Psoas muscle (tissue), 8 donors: ENCODE measurements around the gene NARF. TPM values are rescaled to one million over a fixed set of nuclear protein-coding genes. Genes with fewer than 3 reads are reported as not detected.

Experiments used
- ATAC-seq, 4 donors: fragments of 200-7000 bp; cut with Tn5 transposase; one replicate each; pipeline ENCODE4 v1.9.1; 2020; ENCODE audit warnings: moderate library complexity in 3 of 4, mild to moderate bottlenecking in 2 of 4
- DNase-seq, 2 donors: peaks; one replicate each; pipeline ENCODE4 v3.0.0-alpha.2; 2020
- H3K27ac ChIP-seq: fragments of 200-600 bp; one replicate; pipeline ENCODE4 v1.8.0; 2022
- H3K27me3 ChIP-seq, 3 donors: fragments of 200-600 bp in 1 of 3; one replicate each; pipeline versions ENCODE4 v1.6.1 to v1.8.0; 2013 to 2022; ENCODE audit warnings: low read length in 2 of 3, mild to moderate bottlenecking in 2 of 3, moderate library complexity in 1 of 3; ENCODE audit not compliant: insufficient read depth in 3 of 3
- H3K36me3 ChIP-seq, 2 donors: fragments of 200-600 bp in 1 of 2; one replicate each; pipeline versions ENCODE4 v1.6.1 to v1.8.0; 2013 to 2022; ENCODE audit warnings: low read depth in 1 of 2, mild to moderate bottlenecking in 1 of 2, moderate library complexity in 1 of 2; ENCODE audit not compliant: insufficient read depth in 1 of 2
- H3K4me1 ChIP-seq: fragments of 200-600 bp; one replicate; pipeline ENCODE4 v1.8.0; 2022
- H3K4me3 ChIP-seq: fragments of 200-600 bp; one replicate; pipeline ENCODE4 v1.8.0; 2022; ENCODE audit warnings: mild to moderate bottlenecking
- H3K9me3 ChIP-seq: fragments of 200-600 bp; one replicate; pipeline ENCODE4 v1.8.0; 2022
- WGBS, 3 donors: extraction: QIAGEN DNeasy Blood & Tissue Kit; methylation state at CpG; one replicate each; pipeline versions ENCODE4 v1.1.6 to v1.1.7; 2013; 5-methylcytosine and 5-hydroxymethylcytosine counted together
- intact Hi-C, 2 donors: fragments of 100-400 bp; cut with DNase I; formaldehyde crosslinking; loops; one replicate each; pipeline versions ENCODE4 v1.11.0 to v1.14.2; 2022
- polyA plus RNA-seq, 3 donors: library from polyadenylated mRNA; stranded (reverse); fragments of 200-250 nt; gene quantifications; one replicate each; pipeline ENCODE4 v1.2.3, GENCODE V29; 2013
- total RNA-seq, 4 donors: library from RNA; stranded (reverse); fragmentation: NEBNext Ultra II Directional in 2 of 4; extraction: Animal tissue kit (Norgen Biotek cat#: 25700) in 2 of 4; gene quantifications; one replicate each; pipeline versions ENCODE4 v1.2.1 to v1.2.4, GENCODE V29; 2021 to 2023
- TF ChIP-seq, protein P1 (sequence below): fragments of 200-600 bp; IDR thresholded peaks from one replicate; pipeline ENCODE4 v1.8.0; 2022; ENCODE audit warnings: antibody characterized with exemption
- donor health status: healthy with polysubstance abuse.
- donor health status: DM: no; HTN: no; CAD: no; lungs with moderate emphysema.
- donor health status: Bipolar disorder and iron deficiency.
- donor health status: healthy.
- donor health status: DM: yes; HTN: yes; CAD: no.
- donor health status: DM: no; HTN: no; CAD: no.
- donor health status: DM: no; HTN: no; CAD: no.
- donor health status: DM: yes; HTN: yes; CAD: no.

The NARF gene
- total and polyA plus RNA-seq, 7 donors, result 32.8 to 129 (median 43.1) TPM

GRCh38 chr17:82497483-82498405 lies 39.2 kb downstream of the NARF start:
- WGBS, 3 donors, result 8 to 9% (median 9%) methylated on average over 57 to 66 of the region's 66 CpGs
- H3K4me1 ChIP-seq, result peaks cover 5% of the 10 kb centered on the region
- H3K9me3 ChIP-seq, result no peaks in the 10 kb centered on the region
- TF ChIP-seq, protein P1, sequence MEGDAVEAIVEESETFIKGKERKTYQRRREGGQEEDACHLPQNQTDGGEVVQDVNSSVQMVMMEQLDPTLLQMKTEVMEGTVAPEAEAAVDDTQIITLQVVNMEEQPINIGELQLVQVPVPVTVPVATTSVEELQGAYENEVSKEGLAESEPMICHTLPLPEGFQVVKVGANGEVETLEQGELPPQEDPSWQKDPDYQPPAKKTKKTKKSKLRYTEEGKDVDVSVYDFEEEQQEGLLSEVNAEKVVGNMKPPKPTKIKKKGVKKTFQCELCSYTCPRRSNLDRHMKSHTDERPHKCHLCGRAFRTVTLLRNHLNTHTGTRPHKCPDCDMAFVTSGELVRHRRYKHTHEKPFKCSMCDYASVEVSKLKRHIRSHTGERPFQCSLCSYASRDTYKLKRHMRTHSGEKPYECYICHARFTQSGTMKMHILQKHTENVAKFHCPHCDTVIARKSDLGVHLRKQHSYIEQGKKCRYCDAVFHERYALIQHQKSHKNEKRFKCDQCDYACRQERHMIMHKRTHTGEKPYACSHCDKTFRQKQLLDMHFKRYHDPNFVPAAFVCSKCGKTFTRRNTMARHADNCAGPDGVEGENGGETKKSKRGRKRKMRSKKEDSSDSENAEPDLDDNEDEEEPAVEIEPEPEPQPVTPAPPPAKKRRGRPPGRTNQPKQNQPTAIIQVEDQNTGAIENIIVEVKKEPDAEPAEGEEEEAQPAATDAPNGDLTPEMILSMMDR, result no peak
- H3K27me3 ChIP-seq, result no peaks in the 10 kb centered on the region
- DNase-seq, result peak in 1 of 2 donors; percentile 77
- H3K4me3 ChIP-seq, result peak overlapping the region; percentile 82
- H3K36me3 ChIP-seq, result no peaks in the 10 kb centered on the region
- peak; percentile 48 to 73 (median 56) for ATAC-seq
- peak overlapping the region; percentile 82 for H3K27ac ChIP-seq
- intact Hi-C loops, result no loop called here

GRCh38 chr17:82502207-82502606 lies 43.7 kb downstream of the NARF start:
- no peak for DNase-seq
- intact Hi-C loops, result no loop called here
- Histone ChIP-seq H3K9me3 (no peaks in the 10 kb centered on the region), H3K27me3 (no peaks in the 10 kb centered on the region), H3K4me3 (no peak overlapping the region), H3K36me3 (no peaks in the 10 kb centered on the region), H3K4me1 (no peaks in the 10 kb centered on the region), H3K27ac (no peak overlapping the region)
- ATAC-seq, result no peak
- TF ChIP-seq, protein P1, result no peak
- 25 to 27% (median 25%) methylated on average over 8 of the region's 8 CpGs for WGBS, 3 donors

DNA sequence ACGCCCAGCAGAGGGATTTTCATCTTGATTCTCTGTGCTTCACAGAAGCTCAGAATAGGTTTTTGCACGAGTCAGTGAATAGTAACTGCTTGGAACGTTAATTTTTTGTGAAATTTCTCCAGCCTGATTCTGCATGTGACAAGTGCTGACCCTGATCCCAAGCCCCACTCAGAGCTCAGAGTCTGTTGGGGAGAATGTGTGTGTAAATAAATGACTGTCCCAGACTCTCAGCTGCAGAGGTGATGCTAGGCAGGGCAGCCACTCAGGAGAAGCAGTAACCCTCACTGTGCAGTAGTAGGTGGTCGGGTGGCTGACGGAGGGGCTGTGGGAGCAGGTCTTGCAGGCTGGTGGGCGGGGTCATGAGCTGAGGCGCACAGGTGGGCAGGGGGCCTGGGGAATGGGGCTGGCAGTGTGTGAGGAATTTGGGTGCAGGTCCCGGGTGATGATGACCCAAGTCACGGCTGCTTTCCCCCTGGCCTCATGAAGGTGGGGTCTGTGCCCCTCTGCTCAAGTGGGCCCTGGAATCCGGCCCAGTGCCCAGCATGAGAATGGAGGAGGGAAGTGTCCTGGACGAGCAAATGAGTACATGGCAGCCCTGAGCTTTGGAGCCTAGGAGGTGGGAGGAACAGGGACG lies 44.7 kb downstream of the NARF start:
- no peaks in the 10 kb centered on the region for H3K4me1 ChIP-seq
- no peak overlapping the region for H3K4me3 ChIP-seq
- TF ChIP-seq, protein P1, result no peak
- no peaks in the 10 kb centered on the region for H3K36me3 ChIP-seq
- no peaks in the 10 kb centered on the region for H3K9me3 ChIP-seq
- WGBS, 3 donors, result 78 to 80% (median 79%) methylated on average over 12 of the region's 12 CpGs
- H3K27me3 ChIP-seq, result no peaks in the 10 kb centered on the region
- intact Hi-C loops, result no loop called here
- ATAC-seq, result no peak
- no peak for DNase-seq
- no peak overlapping the region for H3K27ac ChIP-seq

DNA sequence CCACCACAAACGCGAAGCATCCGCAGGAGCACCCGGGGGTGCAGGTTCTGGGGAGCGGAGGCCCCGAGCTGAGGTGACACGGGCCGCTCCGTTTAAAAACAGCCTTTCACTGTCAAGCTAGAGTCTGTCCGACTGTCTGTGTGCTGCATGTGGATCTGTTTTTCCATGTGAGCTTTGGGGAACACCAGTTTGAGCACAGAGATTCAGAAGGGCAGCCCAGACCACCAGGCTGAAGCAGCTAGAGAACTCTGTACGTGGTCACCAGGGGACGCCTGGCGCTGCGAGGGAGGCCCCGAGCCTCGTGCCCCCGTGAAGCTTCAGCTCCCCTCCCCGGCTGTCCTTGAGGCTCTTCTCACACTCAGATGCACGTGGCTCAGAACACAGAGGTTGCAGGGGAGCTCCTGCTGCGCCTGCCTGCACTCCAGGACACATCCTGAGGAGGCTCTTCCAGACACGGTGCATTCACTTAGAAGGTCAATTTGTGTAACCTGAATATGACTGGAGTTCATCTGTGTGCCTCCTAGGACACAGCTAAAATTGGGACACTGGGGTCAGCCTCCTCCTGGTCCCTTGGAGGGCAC lies 45.3 kb downstream of the NARF start:
- intact Hi-C loops, result no loop called here
- ATAC-seq (no peak), DNase-seq (no peak)
- TF ChIP-seq, protein P1, result no peak
- no peak overlapping the region for H3K4me3 ChIP-seq
- H3K27ac ChIP-seq, result no peak overlapping the region
- no peaks in the 10 kb centered on the region for H3K9me3 ChIP-seq
- no peaks in the 10 kb centered on the region for H3K27me3 ChIP-seq
- no peaks in the 10 kb centered on the region for H3K4me1 ChIP-seq
- H3K36me3 ChIP-seq, result no peaks in the 10 kb centered on the region
- WGBS, 3 donors, result 75 to 82% (median 78%) methylated on average over 21 of the region's 21 CpGs
